IPS-18c (cell line): ENCODE measurements around the gene THSD7A.

Experiments used
- H3K4me3 ChIP-seq: 2 replicates; pipeline ENCODE4 v1.7.0; 2013; ENCODE audit warnings: low read depth, mild to moderate bottlenecking, low read length, moderate library complexity; ENCODE audit not compliant: insufficient read depth
- H3K9me3 ChIP-seq: one replicate; pipeline ENCODE4 v1.6.1; 2013; ENCODE audit warnings: mild to moderate bottlenecking, low read length, moderate library complexity; ENCODE audit not compliant: control insufficient read depth, insufficient read depth

THSD7A gene

DNA sequence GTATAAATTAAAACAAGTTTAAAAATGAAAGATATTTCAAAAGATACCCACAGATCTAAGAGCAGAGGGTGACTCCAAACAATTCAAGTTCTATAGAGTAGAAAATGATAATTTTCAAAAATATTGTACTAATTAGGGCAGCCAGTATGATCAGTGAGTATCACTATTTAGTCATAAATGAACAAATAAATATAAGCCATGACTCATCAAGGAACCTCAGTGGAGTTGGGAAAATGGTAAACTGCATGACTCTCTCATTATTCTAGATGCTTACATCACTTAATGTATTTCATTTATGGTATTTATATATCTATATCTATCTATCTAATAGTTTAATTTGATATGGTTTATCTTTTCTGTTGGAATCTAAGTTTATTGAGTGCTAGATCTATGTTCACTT lies 94.3 kb downstream of the THSD7A start:
- H3K4me3 ChIP-seq: no peak overlapping the region
- no peaks in the 10 kb centered on the region for H3K9me3 ChIP-seq

DNA sequence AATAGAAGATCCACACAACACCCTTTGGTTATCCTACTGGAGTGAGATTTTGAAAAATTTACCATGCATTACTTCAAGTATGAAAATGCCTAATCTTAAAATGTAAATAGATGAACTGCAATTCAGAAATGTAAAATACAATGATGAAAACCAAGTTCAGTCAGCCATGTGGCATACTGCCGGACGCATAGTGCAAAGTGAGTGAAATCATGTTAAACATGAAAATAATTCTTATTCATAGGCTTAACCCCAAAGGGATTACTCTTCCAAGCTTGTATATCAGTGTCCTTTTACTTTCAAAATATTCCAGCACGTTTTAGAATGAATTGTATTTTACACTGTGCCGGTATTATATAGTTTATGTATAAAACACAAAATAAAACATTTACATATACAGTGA lies 99.8 kb downstream of the THSD7A start:
- Histone ChIP-seq H3K4me3 (no peak overlapping the region), H3K9me3 (no peaks in the 10 kb centered on the region)

DNA sequence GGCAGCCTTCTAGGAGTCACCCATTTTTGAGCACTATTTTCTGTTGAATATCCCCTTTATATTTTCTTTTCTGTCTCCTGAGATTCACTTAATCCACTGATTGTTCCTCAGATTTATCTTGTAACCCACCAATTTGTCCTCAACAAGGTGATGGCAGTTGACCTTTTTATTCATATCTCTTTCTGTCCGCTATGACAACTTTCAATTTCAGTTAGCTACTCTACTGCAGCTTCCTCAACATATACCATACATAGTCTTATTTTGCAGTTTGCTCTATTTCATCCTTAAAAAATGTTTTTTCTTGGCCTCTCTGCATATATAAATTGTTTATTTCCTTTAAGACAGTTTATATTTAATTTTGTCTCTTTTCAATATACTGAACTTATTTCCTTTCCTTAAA lies 101.3 kb downstream of the THSD7A start:
- no peaks in the 10 kb centered on the region for H3K9me3 ChIP-seq
- H3K4me3 ChIP-seq: no peak overlapping the region

DNA sequence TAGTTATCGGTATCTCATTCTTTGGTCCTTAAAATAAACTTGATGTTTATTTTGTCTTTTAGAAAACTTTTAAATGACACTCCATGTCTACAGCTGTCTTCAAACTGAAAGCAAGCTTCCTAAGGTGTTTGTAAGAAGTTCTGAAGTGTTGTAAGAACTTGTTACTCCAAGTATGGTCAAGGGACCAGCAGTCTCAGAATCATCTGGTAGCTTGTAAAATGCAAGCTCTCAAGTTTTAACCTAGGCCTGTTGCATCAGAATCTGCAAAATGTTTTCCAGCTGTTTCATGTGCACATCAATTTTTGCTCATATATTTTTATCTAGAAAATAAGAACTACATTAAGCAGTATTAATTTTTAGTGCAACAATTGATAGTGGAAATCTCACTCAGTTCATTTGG lies 104.1 kb downstream of the THSD7A start:
- no peaks in the 10 kb centered on the region for H3K9me3 ChIP-seq
- no peak overlapping the region for H3K4me3 ChIP-seq

DNA sequence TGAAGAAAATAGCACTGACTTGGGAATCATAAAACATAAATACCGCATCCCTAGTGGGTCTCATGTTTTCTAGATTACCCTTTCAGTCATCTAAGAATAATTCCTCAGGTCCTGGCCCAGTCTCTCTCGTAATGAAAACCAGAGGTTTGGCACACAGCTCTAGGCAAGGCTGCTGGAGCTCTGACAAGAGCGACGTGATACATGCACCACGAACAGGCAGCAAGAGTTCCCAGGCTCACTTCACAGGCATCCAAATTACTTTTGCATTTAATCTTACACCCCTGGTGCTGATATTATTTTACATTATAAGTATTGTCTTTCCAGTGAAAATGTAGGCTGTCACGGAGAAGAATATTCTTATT lies 105.2 kb downstream of the THSD7A start:
- H3K9me3 ChIP-seq: no peaks in the 10 kb centered on the region
- no peak overlapping the region for H3K4me3 ChIP-seq

DNA sequence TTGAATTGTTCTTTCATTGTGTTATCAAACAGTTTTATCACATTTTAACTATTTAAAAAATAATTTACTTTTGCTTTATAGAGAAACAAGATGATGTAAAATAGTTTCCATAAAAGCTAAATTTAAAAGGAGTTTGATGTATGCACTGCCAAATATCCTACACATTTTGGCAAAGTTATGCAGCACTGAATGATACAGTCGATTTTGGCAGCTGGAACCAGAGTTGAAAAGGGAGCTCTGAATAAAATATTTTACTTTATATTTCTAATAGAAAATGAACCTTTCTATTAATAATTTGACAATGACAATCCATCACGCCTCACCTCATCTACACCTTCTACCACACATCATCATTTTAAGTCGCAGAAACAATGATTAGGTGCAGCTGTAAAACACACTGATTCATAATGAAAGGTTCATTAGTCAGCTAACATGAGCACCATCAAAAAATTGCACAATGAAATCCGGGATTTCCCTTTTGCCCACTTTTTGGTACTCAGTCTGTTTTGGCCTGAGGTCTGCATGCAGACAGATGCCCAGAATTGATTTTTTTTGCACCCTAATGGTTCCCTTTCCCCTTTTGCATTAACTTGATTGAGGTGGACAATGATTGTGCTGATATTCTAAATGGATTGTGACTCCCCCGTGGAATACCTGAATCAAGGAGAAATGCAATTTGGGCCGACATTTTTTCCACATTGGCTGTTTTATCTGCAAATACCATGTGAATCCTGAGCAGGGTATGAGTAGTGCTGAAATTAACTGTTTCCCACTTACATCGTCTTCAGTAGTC lies 105.8 kb downstream of the THSD7A start:
- Histone ChIP-seq H3K4me3 (no peak overlapping the region), H3K9me3 (no peaks in the 10 kb centered on the region)

DNA sequence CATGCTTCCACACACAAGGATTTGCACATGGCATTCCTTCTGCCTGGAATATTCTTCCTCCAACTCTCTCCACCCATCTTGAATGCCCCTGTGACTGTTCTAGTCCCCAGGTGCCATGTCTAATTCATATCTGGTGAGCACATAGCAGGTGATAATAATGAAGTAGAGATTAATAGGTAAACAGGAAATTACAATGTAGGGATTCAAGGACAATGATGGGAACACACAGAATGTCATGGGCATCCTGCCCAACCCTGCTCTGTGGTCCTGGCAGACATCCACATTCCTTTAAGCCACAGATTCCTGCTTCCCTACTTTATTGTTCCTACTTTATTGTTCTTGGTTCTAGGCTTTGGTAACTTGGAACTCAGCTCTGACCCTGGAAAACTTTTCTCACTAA lies 115.8 kb downstream of the THSD7A start:
- Histone ChIP-seq H3K4me3 (no peak overlapping the region), H3K9me3 (no peaks in the 10 kb centered on the region)

DNA sequence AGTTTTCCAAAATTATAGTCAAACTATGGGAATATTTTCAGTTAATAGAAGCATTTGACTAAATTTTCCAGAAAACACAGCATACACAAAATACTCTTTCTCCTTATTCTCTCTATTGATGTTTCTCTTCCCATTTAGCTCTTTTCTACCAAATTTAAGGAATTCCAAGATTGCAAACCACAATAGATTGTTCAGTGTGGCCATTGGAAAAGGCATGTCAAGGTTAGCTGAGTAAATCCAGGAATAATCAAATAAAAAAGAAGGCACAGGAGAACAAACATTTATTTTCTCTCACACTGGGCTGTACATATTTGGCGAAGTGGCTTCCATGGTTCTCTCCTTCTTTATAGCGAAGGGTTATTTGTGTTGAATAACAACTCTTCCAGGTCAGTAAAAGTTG lies 117.3 kb downstream of the THSD7A start:
- H3K9me3 ChIP-seq: no peaks in the 10 kb centered on the region
- no peak overlapping the region for H3K4me3 ChIP-seq

DNA sequence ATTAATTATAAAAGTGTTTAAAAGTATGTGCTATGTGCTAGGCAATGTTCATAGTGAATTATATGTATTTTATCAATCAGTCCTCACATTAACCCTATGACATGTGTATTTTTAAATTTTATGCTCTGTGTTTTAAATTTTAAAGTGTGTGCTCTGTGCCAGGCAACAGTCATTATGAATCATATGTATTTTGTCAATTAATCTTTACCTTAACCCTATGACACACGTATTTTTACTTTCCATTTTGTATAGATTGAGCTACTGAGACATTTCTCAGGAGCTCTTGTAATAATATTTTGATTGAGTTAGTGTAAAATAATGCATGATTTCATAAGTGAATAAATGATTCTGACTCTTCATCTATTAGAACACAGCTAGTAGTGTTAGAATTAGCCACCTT lies 117.8 kb downstream of the THSD7A start:
- H3K9me3 ChIP-seq: no peaks in the 10 kb centered on the region
- H3K4me3 ChIP-seq: no peak overlapping the region

DNA sequence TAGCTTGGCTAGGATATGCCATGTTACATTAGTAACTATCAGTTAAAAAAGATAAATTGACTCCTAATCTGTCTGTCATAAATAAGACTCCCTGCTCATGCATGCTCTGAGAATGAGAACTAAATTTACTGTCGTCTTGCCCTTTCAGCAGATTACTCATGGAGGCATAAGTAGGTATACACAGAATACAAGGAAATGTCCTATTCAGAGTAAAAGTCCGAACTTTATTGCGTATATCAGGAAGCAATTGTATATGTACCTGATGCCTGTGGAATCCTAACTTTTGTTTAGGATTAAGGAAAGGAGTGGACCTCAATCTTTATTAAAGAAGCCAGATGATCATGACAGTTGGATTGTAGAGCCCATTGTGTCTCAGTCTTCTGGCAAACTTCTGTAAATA lies 118.6 kb downstream of the THSD7A start:
- H3K9me3 ChIP-seq: no peaks in the 10 kb centered on the region
- no peak overlapping the region for H3K4me3 ChIP-seq

DNA sequence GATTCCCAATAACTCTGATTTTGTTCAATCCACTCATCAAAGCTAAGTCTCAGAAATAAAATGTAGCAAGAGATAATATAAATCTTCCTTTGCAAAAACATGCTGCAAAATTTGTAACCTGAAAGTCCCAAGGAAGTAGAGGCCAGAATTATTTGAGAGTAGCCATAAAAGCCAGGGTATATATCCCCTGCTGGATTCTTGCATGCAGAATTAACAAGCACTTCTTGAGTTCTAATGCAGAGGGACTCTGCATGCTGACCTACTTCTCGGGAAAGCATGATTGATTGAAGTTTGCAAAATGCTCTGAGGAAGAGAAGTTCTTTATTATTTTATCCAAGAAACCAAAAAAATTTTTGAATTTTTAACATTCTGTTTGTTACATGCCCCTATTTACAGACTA lies 121.6 kb downstream of the THSD7A start:
- Histone ChIP-seq H3K4me3 (no peak overlapping the region), H3K9me3 (no peaks in the 10 kb centered on the region)

DNA sequence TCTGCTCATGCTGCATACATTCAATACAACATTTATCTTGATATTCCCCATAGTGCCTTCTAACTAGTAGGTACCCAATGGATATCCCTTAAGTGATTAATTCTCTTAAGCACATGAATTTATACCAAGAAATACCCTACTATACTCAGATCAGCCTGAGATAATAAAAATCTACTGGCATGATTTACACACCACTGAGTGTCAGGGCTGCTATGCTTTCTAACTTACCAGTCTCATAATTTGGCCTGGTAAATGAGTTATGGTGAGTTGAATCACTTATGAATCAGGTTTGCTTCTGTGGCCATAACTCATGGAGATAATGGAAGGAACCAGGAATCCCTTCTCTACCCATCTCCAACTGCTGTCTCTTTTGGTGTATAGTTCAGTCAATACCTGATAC lies 122.8 kb downstream of the THSD7A start:
- no peaks in the 10 kb centered on the region for H3K9me3 ChIP-seq
- H3K4me3 ChIP-seq: no peak overlapping the region

DNA sequence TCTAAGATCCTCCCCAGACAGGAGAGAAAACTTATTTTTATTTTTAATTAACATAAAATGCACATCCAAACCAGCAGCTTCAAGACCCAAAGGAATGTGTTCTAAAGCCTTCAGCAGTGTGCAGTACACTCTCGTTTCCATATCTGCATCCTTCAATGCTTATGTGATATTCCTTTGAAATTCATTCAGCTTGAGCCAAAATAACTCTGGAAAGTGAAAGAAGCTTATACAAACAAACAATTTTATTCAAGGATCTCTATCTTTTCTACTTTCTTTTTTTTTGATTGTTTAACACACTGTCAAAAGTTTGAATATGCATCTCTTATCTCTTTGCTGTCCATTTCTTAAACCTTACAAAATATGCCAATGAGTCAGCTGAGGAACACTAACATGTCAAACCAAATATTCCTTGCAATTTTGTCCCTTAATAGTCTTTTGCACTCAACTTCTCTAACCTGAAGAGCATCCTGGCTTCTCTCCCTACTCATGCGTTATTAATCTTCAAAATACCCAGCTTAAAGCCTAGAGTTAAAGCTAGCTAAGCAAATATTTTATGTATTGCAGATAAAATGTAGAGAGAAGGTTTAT lies 124.3 kb downstream of the THSD7A start:
- no peaks in the 10 kb centered on the region for H3K9me3 ChIP-seq
- H3K4me3 ChIP-seq: no peak overlapping the region

DNA sequence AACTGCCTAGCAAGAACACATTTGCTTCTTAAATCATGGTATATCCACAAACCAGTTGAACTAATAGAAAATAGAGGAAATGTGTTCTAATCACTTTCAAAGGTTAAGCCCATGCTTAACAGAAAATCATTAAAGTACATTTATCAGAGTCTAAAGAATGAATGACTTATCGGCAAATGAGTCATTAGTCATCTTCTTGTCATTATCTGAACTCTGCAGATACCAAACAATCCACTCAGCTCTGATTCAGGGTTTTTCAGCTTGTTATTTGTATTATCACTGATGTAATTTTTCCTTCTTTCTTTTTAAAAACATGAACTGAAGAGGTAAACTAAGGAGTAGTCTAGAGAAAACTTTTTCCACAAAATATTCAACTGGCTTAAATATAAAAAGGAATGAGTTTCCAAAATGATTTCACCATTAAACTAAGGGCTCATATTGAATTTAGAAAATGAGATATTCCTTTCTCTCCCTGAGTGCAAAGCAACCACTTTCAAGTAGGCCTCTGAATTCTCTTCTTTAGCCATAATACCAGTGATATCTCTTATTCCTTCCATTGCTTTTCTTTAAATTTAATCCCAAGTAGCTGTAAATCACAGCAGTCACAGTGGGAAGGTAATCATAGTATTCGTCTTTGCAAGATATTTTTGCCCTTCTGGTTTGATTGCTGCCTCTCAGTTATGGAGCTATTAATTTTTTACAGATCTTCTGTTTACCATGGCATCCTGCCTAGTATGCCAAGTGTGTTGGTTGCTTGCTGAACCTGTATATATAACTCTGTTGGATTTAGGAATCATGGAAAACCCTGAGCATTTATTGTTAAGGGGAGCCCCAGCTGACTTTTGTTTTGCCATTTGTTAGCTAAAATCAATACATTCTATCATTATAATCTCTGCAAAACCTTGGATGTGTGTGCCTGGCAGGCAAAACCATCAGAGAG lies 125.1 kb downstream of the THSD7A start:
- no peaks in the 10 kb centered on the region for H3K9me3 ChIP-seq
- H3K4me3 ChIP-seq: no peak overlapping the region

DNA sequence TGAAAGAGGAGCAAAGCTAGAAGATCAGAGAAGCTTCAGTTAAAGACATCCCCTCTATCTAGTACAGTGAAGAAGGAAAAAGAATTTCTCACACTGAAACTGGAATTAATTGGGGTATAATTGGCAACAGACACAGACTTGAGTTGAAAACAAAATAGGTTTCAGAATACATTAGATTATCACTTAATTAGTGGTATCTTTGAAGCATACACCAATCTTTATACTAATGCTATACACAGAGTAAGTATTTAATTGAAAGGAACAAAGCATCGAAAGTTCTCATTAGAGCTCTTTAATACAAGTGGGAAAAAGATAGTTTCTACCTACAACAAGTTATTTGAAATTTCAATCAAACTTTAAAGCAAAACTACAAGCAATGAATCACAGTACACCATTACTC lies 128.2 kb downstream of the THSD7A start:
- Histone ChIP-seq H3K9me3 (no peaks in the 10 kb centered on the region), H3K4me3 (no peak overlapping the region)

DNA sequence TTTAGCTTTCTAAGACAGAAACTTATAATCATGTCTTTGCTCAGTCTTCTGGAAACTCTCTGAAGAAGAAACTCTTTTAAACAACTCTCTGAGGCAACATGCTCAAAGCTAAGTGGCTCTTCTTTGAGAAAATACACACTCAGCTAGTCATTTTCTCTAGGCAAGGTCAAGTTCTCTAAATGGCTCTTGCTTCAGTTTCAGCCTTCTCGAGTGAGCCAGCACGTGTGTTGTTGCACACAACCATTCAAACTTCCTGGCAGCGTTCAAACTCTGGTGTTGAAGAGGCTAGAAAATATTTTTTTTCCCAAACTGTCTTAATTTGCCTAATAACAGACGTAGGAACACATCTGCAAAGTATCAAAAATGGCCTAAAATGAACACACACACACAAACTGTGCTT lies 129.1 kb downstream of the THSD7A start:
- H3K9me3 ChIP-seq: no peaks in the 10 kb centered on the region
- H3K4me3 ChIP-seq: no peak overlapping the region

DNA sequence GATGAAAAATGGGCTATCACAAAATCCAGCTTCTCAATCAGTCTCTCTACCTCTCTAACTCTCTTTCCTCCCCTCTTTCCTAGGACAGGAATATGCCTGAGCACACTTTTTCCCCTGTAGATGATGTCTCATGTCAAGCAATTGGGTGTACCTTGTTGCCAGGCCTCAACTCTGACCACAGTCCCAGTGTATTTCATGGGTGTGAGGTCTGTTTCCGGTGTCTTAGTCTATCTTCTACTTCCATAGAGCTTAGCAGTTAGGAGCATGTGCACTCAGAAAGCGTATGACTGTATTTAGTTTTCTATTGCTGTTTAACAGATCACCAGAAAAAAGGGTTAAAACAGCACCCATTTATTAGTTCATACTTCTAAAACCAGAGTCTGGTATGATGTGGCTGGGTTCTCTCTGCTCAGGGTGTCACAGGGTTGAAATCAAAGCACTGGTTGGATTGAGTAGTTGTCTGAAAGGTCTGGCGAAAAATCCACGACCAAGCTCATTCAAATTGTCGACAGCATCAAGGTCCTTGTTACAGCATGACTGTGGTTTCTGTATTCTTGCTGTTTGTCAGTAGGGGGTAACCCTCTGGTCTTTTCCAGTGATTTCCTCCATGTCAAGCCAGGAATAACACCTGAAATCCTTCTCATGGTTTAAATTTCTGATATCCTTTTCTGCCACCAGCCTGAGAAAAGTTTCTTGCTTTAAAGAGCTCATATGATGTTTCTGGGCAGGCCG lies 130.0 kb downstream of the THSD7A start:
- H3K9me3 ChIP-seq: no peaks in the 10 kb centered on the region

More for the DNA sequence above, 130.0 kb downstream of the THSD7A start:
- no peak overlapping the region for H3K4me3 ChIP-seq
